HUDEP-2 (cell line): Measurements from ENCODE around the gene VPS36.
"Not testable (repeated sequence)": the region's sequence is repeated elsewhere in the genome, so short reads cannot be mapped to it uniquely, and the experiment has no call there.

Experiments
- DNase-seq, 76 experiments: peaks; one replicate each; lab custom pipeline; 2025; ENCODE audit not compliant: unreplicated experiment in 76 of 76; lab: John Stamatoyannopoulos, UW

The VPS36 gene

DNA sequence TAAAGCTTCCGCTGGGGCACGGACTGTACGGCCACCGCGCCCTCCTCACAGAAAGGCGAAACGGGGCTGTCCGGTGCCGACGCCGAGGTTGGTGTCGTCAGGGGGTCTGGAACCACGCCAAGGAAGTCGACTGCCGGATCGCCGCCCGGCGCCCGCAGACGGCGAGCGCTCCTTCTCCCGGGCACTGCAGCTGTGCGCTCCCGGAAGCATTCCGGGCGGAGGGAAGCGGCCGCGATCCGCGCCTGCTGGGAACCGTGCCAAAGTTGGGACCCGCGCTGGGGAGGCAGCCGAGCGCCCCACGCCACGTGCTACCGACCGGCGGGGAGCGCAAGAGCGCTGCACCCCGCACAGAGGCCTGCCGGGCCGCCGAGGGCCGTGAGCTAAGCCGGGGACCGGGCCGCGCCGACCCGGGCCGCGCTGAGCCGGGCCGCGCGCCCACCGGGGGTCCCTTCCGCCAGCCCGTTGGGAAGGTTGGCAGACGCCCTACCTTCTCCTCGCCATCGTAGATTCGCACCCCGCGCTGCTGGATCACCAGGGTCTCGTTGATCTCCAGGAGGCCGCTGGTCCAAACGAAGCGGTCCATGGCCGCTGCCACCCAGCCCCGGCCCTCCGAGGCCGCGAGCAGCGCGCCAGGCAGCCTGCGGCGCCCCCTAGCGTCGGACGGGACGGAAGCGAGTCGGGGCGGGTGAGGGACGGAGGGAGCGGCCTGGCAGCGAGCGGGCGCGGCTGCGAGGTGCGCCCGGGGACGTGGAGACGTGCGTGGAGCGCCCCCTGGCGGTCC is at the start of gene VPS36:
VPS36 (minus strand) TSS at position 623 of the 781 bp plus-strand sequence; CDS start at position 583, 40 bp downstream.
- DNase-seq = peak in 75 of 76 experiments; percentile 22 to 96 (median 90)

- not testable (repeated sequence) for DNase-seq
These were observed 47.5 kb upstream of the VPS36 start for GRCh38 chr13:52497979-52498378.

GRCh38 chr13:52494241-52494640 is 43.8 kb upstream of the VPS36 start:
- DNase-seq = peak in 8 of 76 experiments; percentile 0 to 43 (median 20)

DNA sequence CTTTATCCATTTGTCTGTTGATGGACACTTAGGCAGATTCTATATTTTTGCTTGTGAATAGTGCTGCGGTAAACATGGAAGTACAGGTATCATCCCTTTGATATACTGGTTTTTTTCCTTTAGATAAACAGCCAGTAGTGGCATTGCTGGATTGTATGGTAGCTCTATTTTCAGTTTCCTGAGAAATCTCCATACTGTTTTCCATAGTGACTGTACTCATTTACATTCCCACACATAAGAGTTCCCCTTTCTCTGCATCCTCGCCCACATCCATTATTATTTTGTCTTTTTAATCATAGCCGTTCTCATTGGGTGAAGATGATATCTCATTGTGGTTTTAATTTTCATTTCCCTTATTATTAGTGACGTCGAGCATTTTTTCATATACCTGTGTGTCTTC is 40.6 kb upstream of the VPS36 start:
- DNase-seq = not testable (repeated sequence)

- DNase-seq = not testable (repeated sequence)
These were observed 38.3 kb upstream of the VPS36 start for GRCh38 chr13:52488763-52489162.

DNA sequence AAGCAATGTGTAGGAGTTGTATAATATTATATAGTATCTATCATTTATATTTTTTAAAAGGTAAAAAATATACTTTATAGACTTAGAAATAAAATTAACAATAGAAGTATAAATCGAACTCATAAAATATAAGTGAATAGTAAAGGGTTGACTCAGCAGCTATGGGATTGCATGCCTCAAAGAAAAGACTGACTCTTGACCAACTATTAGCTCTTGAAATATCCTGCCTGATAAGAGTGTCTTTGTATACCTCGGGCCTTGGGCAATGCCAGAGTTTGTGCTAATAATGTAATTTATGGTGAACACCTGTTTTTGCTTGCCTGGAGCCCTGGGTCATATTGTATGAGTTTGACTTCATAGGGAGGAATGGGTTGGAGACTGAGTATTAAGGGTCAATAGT is 36.6 kb upstream of the VPS36 start:
- DNase-seq = not testable (repeated sequence)

- not testable (repeated sequence) for DNase-seq
These were observed 30.4 kb upstream of the VPS36 start for GRCh38 chr13:52480677-52481428.

DNA sequence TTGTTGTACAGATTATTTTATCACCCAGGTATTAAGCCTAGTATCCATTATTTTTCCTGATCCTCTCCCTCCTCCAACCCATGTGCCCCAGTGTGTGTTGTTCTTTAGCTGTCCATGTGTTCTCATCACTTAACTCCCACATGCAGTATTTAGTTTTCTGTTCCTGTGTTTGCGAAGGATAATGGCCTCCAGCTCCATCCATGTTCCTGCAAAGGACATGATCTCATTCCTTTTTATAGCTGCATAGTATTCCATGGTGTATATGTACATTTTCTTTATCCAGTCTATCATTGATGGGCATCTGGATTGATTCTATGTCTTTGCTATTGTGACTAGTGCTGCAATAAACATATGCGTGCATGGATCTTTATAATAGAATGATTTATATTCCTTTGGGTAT is 18.1 kb upstream of the VPS36 start:
- not testable (repeated sequence) for DNase-seq

DNA sequence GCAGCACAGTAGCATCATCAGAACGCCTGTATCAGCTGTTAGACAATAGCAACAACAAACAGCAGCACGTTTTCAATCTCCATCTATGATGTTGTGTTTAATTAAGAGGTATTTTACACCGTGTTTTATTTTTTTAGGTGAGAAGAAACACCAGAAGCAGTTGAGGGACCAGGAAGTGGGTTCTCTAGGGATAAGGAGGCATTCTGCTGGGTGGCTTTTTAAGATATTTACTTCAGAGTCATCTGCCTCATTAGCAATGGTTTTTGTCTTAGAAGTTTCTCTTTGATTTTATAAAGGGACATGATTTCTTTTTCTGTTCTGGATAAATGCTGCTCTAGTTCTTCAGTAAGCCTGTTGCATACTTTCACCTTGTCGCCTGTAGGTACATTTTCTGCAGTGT is 13.1 kb upstream of the VPS36 start:
- DNase-seq = no peak

- DNase-seq = no peak
These were observed 10.8 kb upstream of the VPS36 start for GRCh38 chr13:52461265-52461664.

GRCh38 chr13:52459668-52460067 is 9.2 kb upstream of the VPS36 start:
- DNase-seq = peak in 10 of 76 experiments; percentile 0 to 37 (median 18)

GRCh38 chr13:52455677-52456041 is 5.2 kb upstream of the VPS36 start:
- DNase-seq = peak in 65 of 76 experiments; percentile 3 to 78 (median 52)

DNA sequence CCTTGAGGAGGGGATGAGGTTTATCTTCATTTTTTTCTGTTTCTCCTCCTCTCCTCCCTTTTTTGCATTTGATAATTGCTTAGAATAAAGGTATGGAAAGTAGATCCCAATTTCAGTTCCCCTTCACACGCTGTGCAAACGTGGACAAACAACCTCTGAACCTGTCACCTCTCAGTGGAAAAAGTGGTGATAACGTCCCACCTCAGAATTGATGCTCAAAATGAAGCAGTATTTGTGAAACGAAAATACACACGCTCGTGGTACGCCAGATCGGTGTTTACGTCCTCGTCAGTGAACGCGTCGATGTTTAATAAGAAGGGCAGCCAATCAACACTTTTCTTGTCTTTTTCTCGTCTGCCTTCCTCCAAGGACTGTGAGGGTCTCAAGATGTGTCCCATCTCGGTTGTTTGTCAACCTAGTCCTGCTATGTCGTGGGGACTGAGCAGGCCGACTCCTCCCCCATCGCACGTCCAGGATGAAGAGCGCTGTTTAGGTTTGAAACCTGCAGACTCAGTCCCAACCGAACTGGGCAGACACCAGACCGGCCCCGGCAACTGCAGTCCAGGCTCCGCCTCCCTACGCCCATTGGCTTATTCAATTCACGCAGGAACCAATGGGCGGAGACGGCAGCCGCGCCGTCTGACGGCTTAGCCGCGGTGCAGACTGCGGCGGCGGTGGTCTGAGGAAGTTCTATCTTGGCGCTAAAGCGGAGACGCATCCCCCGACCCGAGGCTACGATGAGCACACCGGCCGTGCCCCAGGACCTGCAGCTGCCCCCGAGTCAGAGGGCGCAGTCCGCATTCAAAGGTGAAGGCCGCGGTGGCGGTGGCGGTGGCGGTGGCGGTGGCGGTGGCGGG is 4.6 kb upstream of the VPS36 start, which contains the start of gene CKAP2:
CKAP2 (plus strand) TSS at position 659 of the 857 bp plus-strand sequence; CDS start at position 738, 79 bp downstream.
- peak; percentile 21 to 97 (median 91) for DNase-seq

GRCh38 chr13:52454459-52454819 is 4.0 kb upstream of the VPS36 start:
- DNase-seq = peak in 9 of 76 experiments; percentile 3 to 20 (median 12)

GRCh38 chr13:52452470-52452869 is 2.0 kb upstream of the VPS36 start:
- DNase-seq = no peak

- DNase-seq = no peak
These were observed 836 bp upstream of the VPS36 start for GRCh38 chr13:52451135-52451804.

GRCh38 chr13:52450793-52451116 is 321 bp upstream of the VPS36 start:
- no peak for DNase-seq

DNA sequence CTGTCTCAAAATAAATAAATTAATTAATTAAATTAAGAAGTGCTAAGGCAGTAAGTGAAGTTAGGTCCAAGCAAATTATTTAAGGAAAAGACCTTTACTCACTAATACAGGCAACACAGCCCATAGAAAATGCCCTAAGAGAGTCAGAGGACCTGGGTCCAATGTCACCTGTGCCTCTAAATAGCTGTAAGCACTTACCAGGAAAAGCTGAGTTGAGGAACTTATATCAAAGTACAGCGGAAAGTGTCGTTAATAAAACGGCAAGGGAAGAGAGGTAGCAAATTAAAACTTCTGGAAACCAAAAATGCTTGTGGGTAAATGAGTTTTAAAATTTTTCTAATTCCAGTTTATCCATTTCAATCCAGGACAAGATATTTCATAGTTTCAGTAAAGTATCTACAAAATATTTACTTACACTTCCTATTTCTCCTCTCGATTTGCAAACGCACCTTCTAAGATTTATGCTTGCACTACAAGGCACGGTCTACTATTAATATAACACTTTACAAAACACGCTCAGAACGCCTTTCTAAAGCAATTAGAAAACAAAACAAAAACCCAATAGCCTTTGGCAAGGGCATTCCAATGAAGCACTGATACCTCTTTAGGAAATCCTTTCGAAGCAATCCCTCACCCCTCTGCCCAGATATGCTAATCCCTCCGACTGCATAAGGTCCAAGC is 963 bp downstream of the VPS36 start:
- DNase-seq = no peak

GRCh38 chr13:52447815-52448552 is 2.5 kb downstream of the VPS36 start:
- no peak for DNase-seq
